HCT116 (cell line): Measurements from ENCODE around the gene DDT. TPM values are rescaled to one million over a fixed set of nuclear protein-coding genes. Genes with fewer than 3 reads are reported as not detected.

ENCODE experiments used
- ATAC-seq: fragments of 200-7000 bp; cut with Tn5 transposase; 2 replicates; pipeline ENCODE4 v1.9.1; 2020; ENCODE audit warnings: mild to moderate bottlenecking, moderate library complexity
- BruUV-seq: library from RNA; stranded (reverse); fragments of 400-500 nt; replicated peaks from 2 replicates; lab custom pipeline; 2021; lab: Mats Ljungman, UMichigan
- CTCF ChIA-PET: fragments of 300-600 bp; sonication (Branson Sonifier 250); formaldehyde crosslinking; loops from one replicate; lab custom pipeline; 2021; ENCODE audit warnings: antibody characterized with exemption; lab: Charles Lee
- POLR2A ChIA-PET: fragments of 300-600, 350-600 bp; sonication (Branson Sonifier 250); formaldehyde crosslinking; loops from one replicate; lab custom pipeline; 2021; ENCODE audit warnings: antibody characterized with exemption; lab: Charles Lee
- RAD21 ChIA-PET, 2 experiments: fragments of 300-600 bp; sonication (Branson Sonifier 250); formaldehyde crosslinking; loops; one replicate each; lab custom pipeline; 2023; ENCODE audit warnings: low total read pairs in 2 of 2; ENCODE audit not compliant: uncharacterized antibody in 2 of 2, unreplicated experiment in 2 of 2, low non-redundant PET in 1 of 2; lab: Charles Lee
- DNase-seq: peaks from one replicate; pipeline ENCODE4 v3.0.0-alpha.2; 2010; ENCODE audit warnings: low read depth, low spot score
- H2AFZ ChIP-seq: fragments of 200-600 bp; shearing (Covaris generic), sonication (generic); 2 replicates; pipeline ENCODE4 v1.6.1; 2017; ENCODE audit warnings: low read depth, mixed run types, mixed read lengths, antibody characterized with exemption, low read length; ENCODE audit not compliant: poor library complexity, severe bottlenecking
- H3K27ac ChIP-seq: 2 replicates; pipeline ENCODE4 v1.5.1; 2012; ENCODE audit warnings: low read depth, low read length
- H3K27me3 ChIP-seq: fragments of 200-600 bp; sonication (generic); 2 replicates; pipeline ENCODE4 v1.6.1; 2016; ENCODE audit warnings: mixed run types, low read length, mixed read lengths; ENCODE audit not compliant: insufficient read depth
- H3K36me3 ChIP-seq, 2 experiments: fragments of 200-500 bp in 1 of 2; fragments of 200-600 bp in 1 of 2; sonication (Bioruptor generic) in 1 of 2; sonication (generic) in 1 of 2; 2 replicates each; pipeline versions ENCODE4 v1.5.1 to v1.6.1; 2014 to 2016; ENCODE audit warnings: low read length in 2 of 2, inconsistent platforms in 1 of 2, mixed read lengths in 1 of 2, mixed run types in 1 of 2; ENCODE audit not compliant: insufficient read depth in 2 of 2, control insufficient read depth in 1 of 2
- H3K4me1 ChIP-seq, 2 experiments: fragments of 200-600 bp in 1 of 2; sonication (generic) in 1 of 2; 2 replicates each; pipeline versions ENCODE4 v1.5.1 to v1.6.1; 2012 to 2017; ENCODE audit warnings: low read length in 2 of 2, inconsistent platforms in 1 of 2, mild to moderate bottlenecking in 1 of 2, mixed read lengths in 1 of 2, mixed run types in 1 of 2, moderate library complexity in 1 of 2; ENCODE audit not compliant: insufficient read depth in 2 of 2, control insufficient read depth in 1 of 2
- H3K4me2 ChIP-seq: fragments of 200-600 bp; sonication (generic); 2 replicates; pipeline ENCODE4 v1.6.1; 2017; ENCODE audit warnings: mixed run types, low read length, mixed read lengths
- H3K4me3 ChIP-seq, 2 experiments: fragments of 200-600 bp in 1 of 2; sonication (generic) in 1 of 2; replicated peaks in 1 of 2; 2 replicates each; pipeline ENCODE4 v1.5.1; 2011 to 2016; ENCODE audit warnings: low read length in 2 of 2, control low read depth in 1 of 2, low read depth in 1 of 2, mild to moderate bottlenecking in 1 of 2, mixed read lengths in 1 of 2, mixed run types in 1 of 2
- H3K79me2 ChIP-seq: fragments of 200-600 bp; sonication (generic); 2 replicates; pipeline ENCODE4 v1.6.1; 2017; ENCODE audit warnings: mild to moderate bottlenecking, mixed run types, low read length, moderate library complexity, mixed read lengths; ENCODE audit not compliant: insufficient read depth
- H3K9ac ChIP-seq: fragments of 200-600 bp; sonication (generic); 2 replicates; pipeline ENCODE4 v1.6.1; 2016; ENCODE audit warnings: low read length, mixed read lengths
- H3K9me2 ChIP-seq: fragments of 200-600 bp; sonication (generic), shearing (Covaris generic); 2 replicates; pipeline ENCODE4 v1.6.1; 2017; ENCODE audit warnings: mixed run types, mild to moderate bottlenecking, moderate library complexity; ENCODE audit not compliant: insufficient read depth
- H3K9me3 ChIP-seq, 2 experiments: fragments of 200-500 bp in 1 of 2; fragments of 200-600 bp in 1 of 2; sonication (Bioruptor generic) in 1 of 2; sonication (generic) in 1 of 2; 2 replicates each; pipeline ENCODE4 v1.6.1; 2014 to 2017; ENCODE audit warnings: low read length in 2 of 2, mixed read lengths in 2 of 2, inconsistent platforms in 1 of 2, low read depth in 1 of 2, mild to moderate bottlenecking in 1 of 2, mixed run types in 1 of 2, moderate library complexity in 1 of 2; ENCODE audit not compliant: control insufficient read depth in 1 of 2, insufficient read depth in 1 of 2
- H4K20me1 ChIP-seq: fragments of 200-600 bp; sonication (generic), shearing (Covaris generic); 2 replicates; pipeline ENCODE4 v1.6.1; 2017; ENCODE audit warnings: mixed run types, mild to moderate bottlenecking, moderate library complexity; ENCODE audit not compliant: insufficient read depth
- ELF1 ChIP-seq: IDR thresholded peaks from 2 replicates; pipeline ENCODE4 v1.6.1; 2012; ENCODE audit warnings: low read depth, borderline replicate concordance
- EZH2phosphoT487 ChIP-seq: fragments of 200-600 bp; IDR thresholded peaks from 2 replicates; pipeline ENCODE4 v1.6.1; 2018; ENCODE audit warnings: antibody characterized with exemption, borderline replicate concordance
- FOSL1 ChIP-seq: IDR thresholded peaks from 2 replicates; pipeline ENCODE4 v1.6.1; 2012; ENCODE audit warnings: low read depth
- JUND ChIP-seq: IDR thresholded peaks from 2 replicates; pipeline ENCODE4 v1.6.1; 2012
- SRF ChIP-seq: IDR thresholded peaks from 2 replicates; pipeline ENCODE4 v1.6.1; 2012; ENCODE audit warnings: low read depth
- TCF7L2 ChIP-seq: IDR thresholded peaks from 2 replicates; pipeline ENCODE4 v1.7.0; 2011; ENCODE audit warnings: borderline replicate concordance, inconsistent platforms; ENCODE audit not compliant: insufficient read depth, insufficient read length; ENCODE audit errors: extremely low read depth
- YY1 ChIP-seq: IDR thresholded peaks from 2 replicates; pipeline ENCODE4 v1.6.1; 2011; ENCODE audit warnings: low read length, low read depth, moderate library complexity, mild to moderate bottlenecking; ENCODE audit not compliant: insufficient replicate concordance; ENCODE audit errors: extremely low read depth
- ZBTB33 ChIP-seq: IDR thresholded peaks from 2 replicates; pipeline ENCODE4 v1.6.1; 2011; ENCODE audit warnings: mild to moderate bottlenecking, low read length, moderate library complexity; ENCODE audit not compliant: insufficient replicate concordance; ENCODE audit errors: extremely low read depth
- intact Hi-C: fragments of 100-400 bp; cut with micrococcal nuclease; formaldehyde crosslinking; loops from 2 replicates; pipeline ENCODE4 v1.10.0; 2022
- total RNA-seq: library from RNA; stranded (reverse); gene quantifications from one replicate; pipeline ENCODE4 v1.2.1, GENCODE V29; 2021; ENCODE audit not compliant: unreplicated experiment

The DDT gene
- total RNA-seq, 1 experiment from 2014 or later: 217 TPM

- ChIA-PET CTCF (interaction anchor here (1.3 kb wide), 1 partner anchor 9 kb away, joined by 5 read pairs; no protein-coding TSS in a partner anchor), POLR2A (no interaction called here)
These were observed 35.3 kb downstream of the DDT start for GRCh38 chr22:23939017-23939357.

More at GRCh38 chr22:23939017-23939357, 35.3 kb downstream of the DDT start:
- no peaks in the 10 kb centered on the region for H4K20me1 ChIP-seq
- DNase-seq (no peak), ATAC-seq (no peak)
- no peak overlapping the region for H3K27ac ChIP-seq
- no peaks in the 10 kb centered on the region for H3K36me3 ChIP-seq
- no peak overlapping the region for H3K4me2 ChIP-seq
- H3K4me1 ChIP-seq: peaks cover 0 to 2% of the 10 kb centered on the region in 2 experiments; a peak in 1 of 4 replicates
- H3K9me3 ChIP-seq: no peaks in the 10 kb centered on the region
- H3K9ac ChIP-seq: no peak overlapping the region
- H2AFZ ChIP-seq: no peak overlapping the region
- H3K9me2 ChIP-seq: no peaks in the 10 kb centered on the region
- BruUV-seq: no TSS peak
- TF ChIP-seq FOSL1: no peak
- TF ChIP-seq ELF1: no peak
- no peak for TF ChIP-seq YY1
- no peak for TF ChIP-seq ZBTB33
- no peak for TF ChIP-seq JUND
- TF ChIP-seq EZH2phosphoT487: no peak
- no peak for TF ChIP-seq TCF7L2
- TF ChIP-seq SRF: no peak
- RAD21 ChIA-PET: no interaction called here
- H3K27me3 ChIP-seq: no peaks in the 10 kb centered on the region
- no peak overlapping the region for H3K4me3 ChIP-seq
- intact Hi-C loops: no loop called here
- no peaks in the 10 kb centered on the region for H3K79me2 ChIP-seq
